GM18499 (cell line): ENCODE measurements around the gene PNMT.
"Not testable (repeated sequence)": the region's sequence is repeated elsewhere in the genome, so short reads cannot be mapped to it uniquely, and the experiment has no call there.

Experiments
- ATAC-seq: cut with Tn5 transposase; IDR thresholded peaks from one replicate; pipeline ENCODE4 v1.9.1; 2021; ENCODE audit warnings: moderate number of reproducible peaks; ENCODE audit not compliant: insufficient read depth, unreplicated experiment

Gene PNMT

GRCh38 chr17:39679521-39680192, 11.4 kb downstream of the PNMT start:
- no peak for ATAC-seq

DNA sequence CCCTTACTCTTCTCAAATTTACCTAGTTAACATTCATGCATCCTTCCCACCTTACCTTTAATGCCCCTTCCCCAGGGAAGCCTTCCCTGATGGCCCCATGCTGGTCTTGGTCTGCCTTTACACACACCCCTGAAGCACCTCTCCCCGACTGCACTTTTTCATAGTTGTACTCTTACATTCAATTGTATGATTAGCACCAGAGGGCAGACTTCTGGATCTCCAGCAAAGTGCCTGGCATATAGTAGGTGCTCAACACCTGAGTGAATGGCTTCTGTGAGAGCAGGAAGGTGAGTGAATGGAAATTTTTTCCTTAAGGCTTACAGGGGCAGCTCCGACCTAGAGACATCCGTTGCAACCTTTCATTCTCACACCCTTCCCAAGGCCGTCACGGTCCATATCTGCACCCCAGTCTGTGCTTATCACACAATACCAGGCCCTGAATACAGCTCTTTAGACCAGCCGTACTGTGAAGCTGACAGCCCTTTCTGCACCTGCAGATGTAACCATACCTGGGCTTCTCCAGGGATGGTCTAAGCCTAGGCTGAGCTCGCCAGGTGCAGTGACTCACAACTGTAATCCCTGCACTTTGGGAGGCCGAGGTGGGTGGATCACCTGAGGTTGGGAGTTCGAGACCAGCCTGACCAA, 15.2 kb downstream of the PNMT start:
- no peak for ATAC-seq

DNA sequence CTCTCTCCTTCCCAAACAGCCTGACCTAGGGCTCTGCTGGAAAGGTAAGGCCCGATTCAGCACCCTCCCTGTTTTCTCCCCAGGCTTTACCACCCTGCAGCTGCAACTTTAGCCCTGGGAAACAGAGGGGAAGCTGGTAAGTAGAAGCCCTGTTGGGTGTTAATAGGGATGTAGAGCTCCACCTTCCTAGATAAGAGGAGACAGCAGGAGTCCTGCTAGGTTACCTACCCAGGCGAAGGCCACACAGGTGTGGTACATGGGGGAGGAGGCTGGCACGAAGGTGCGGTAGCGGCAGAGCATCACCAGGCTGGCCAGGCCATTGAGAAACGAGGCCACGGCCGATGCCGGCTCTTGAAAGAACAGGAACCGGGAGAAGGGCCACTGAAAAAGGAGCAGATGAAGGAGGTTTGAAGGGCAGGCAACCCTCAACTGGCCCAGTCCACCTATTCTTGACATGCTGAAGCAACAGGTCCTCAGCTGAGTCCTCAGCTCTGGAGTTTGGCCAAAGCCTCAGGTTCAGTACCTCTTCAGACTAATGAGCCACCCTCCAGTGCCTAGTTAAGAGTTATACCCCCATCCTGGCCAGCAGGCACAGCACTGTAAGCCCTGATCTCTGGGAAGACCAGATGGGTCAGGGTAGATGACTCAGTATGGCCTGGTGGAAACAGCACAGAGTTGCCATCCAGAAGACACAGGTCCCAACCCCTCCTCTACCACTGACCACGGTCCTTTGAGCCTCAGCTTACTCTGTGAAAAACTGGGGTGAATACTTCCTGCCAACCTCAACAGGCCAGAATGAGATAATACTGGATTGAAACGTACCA, 16.3 kb downstream of the PNMT start:
- ATAC-seq: no peak

GRCh38 chr17:39687101-39687545, 18.9 kb downstream of the PNMT start:
- ATAC-seq: no peak

GRCh38 chr17:39687546-39688474, 19.6 kb downstream of the PNMT start, which contains the start of gene PGAP3:
Gene PGAP3, minus strand, starts transcription at chr17:39688057. Its CDS starts 43 bp downstream, at chr17:39688014.
- ATAC-seq: no peak

DNA sequence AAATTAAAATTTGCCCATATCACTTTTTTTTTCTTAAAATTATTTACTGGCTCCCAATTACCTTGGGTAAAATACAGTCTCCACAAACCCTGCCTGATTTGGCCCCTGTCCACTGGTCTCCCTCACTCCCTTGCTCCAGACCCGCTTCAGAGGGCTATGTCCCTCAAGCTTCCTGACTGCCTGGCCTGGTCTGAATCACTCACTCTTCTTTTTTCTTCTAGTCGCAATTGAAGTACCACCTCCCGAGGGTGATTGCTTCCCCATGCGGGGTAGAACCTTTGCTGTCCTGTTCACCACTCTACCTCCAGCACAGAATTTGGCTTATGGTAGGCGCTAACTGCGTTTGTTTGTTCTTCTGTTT, 20.2 kb downstream of the PNMT start:
- no peak for ATAC-seq

DNA sequence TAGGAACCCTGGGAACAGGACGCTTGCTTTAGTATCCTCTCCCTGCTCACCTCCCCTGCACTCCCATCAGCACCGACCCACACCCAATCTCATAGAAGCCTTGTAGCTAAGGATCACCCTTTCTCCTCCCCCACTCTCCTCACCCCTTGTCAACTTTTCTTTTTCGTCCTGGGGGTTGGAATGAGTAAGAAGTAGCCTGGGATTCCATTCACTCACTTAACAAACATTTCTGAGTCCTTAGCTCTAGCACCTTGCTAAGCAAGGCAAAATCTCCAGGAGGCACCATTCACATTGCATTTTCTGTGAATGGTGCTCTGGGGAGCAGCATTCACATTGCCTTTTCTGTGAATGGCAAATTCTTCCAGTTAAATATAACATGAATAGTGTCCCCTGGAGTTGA, 20.7 kb downstream of the PNMT start:
- no peak for ATAC-seq

DNA sequence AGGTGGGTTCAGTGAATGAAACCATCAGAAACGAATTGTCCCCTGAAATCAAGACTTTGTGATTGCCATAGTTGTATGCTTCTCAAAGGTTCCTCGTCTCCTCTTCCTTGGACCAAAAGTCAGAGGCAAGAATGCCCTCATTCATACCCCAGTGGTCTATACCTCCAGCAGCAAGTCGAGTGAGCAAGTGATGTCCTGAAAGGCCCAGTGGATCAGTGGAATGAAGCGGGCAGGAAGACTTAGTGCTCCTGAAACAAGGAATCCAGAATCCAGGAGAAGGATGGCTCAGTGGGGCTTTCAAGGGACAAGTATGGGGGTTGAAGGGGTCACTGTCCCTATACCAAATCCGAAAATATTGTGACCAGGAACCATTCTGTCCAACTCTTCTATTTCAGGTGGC, 26.3 kb downstream of the PNMT start:
- no peak for ATAC-seq

- no peak for ATAC-seq
Measured at GRCh38 chr17:39695089-39695474, 26.8 kb downstream of the PNMT start.

DNA sequence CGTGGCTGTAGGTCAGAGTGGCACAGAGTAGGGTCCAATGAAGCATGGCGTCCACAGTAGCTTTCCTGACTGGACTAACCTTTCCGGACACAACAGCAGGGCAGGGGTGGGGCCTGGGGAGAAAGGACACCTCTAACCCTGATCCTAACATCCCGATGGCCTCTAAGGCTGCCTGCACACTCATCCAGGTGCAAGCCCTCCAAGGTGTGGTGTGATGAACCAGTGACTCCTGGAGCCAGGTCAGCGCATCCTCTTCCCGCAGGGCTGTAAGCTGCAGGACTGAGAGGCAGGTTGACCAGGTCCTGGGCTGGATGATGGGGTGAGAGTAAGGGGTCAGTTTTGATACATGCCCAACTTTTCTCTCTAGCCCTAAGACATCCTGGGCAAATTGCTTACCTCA, 28.5 kb downstream of the PNMT start:
- ATAC-seq: no peak

GRCh38 chr17:39697961-39698360, 29.7 kb downstream of the PNMT start:
- no peak for ATAC-seq

- ATAC-seq: not testable (repeated sequence)
Measured at GRCh38 chr17:39699157-39699817, 31.0 kb downstream of the PNMT start.

GRCh38 chr17:39699818-39700147, 31.5 kb downstream of the PNMT start, which contains the start of gene ERBB2:
Gene ERBB2, plus strand, starts transcription at chr17:39700064. Its CDS starts 175 bp downstream, at chr17:39700239.
- no peak for ATAC-seq

GRCh38 chr17:39700148-39700987, 32.1 kb downstream of the PNMT start:
- ATAC-seq: no peak

DNA sequence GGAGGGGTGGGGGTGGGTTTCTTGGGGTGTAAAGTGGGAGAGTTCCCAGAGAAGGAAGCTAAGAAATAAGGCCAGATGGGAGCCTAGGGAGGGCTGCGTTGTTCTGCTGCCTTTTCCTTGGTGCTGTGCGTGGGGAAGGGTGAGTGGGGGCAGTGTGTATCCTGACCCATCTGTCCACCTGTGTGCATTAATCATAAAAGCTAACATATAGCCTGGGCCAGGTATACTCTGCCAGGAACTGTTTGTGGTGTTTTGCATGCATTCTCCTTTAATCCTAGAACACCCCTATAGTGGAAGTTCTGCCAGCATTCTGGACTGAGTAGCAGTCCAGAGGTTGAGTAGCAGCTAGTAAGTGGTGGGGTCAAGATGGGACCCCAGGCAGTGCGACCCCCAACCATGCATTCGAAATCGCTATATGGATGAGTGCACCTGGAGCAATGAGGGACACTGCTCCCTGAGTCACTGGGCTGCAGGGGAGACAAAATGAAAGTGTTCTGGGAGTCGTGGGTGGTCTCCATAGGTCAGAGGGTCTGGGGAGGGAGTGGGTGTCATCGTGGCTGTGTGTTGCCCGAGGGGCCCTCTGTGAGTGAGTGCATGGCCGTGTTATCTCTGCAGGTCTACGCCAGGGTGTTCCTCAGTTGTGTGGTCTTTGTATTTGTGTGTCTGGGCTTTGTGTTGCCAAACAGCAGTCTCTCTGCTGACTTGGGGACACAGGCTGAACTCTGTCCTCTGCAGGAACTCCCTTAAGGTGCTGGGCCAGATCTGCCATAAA, 32.9 kb downstream of the PNMT start:
- no peak for ATAC-seq

- no peak for ATAC-seq
Measured at GRCh38 chr17:39701784-39702422, 33.6 kb downstream of the PNMT start.
